NT2/D1 (cell line): ENCODE data around the gene BMPER.

ENCODE experiments used
- YY1 ChIP-seq: IDR thresholded peaks from 2 replicates; pipeline ENCODE4 v1.6.1; 2011; ENCODE audit not compliant: insufficient read length, insufficient read depth
- ZNF274 ChIP-seq: IDR thresholded peaks from 2 replicates; pipeline ENCODE4 v1.6.1; 2011; ENCODE audit warnings: mild to moderate bottlenecking, low read depth, low read length

DNA sequence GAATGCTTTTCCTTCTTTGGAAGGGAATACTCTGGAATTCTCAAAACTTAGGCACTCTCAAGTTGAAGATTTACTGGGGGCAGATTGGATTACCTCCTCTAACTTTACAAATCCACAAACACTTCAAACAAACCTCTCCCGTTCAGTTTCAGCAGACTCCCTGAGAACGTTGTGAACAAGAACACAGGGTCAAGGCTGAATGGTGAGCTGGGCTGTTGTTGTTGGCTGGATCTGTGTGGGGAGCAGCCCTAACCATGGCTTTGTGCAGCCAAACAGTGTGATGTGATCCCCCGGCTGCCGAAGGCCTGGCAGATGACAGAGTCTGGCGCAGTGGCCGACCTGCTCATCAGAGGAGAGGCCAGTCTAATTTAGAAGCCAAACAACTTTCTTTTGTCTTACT, 93.1 kb downstream of the BMPER start:
- TF ChIP-seq ZNF274 (no peak), YY1 (no peak)
